ENCODE measurements around the gene PHF5A. TPM values are rescaled to one million over a fixed set of nuclear protein-coding genes. Genes with fewer than 3 reads are reported as not detected.
A peak's percentile ranks its signal among the peaks of the same experiment; 100 is the strongest.

PHF5A gene
- total and polyA plus RNA-seq, 2 of the 8 experiments (the other 6 are each of a cell fraction or from before 2014, with no cell fraction given) = 119 to 135 TPM

- Histone ChIP-seq H3K79me2 (ENCODE audit: control insufficient read depth in 1 of 2, insufficient read depth in 2 of 2, low read length in 2 of 2) (peaks cover 0 to 10% of the 10 kb centered on the region in 2 experiments; a peak in 1 of 4 replicates), H3K56ac (replicated peaks; ENCODE audit: insufficient read length, low read depth, low read length) (no peak overlapping the region), H3K23me2 (ENCODE audit: low read depth, low read length) (no peaks in the 10 kb centered on the region), H3K4me3 (ENCODE audit: extremely low read depth in 1 of 4, insufficient read depth in 2 of 4, low read depth in 3 of 4, low read length in 4 of 4) (no peak overlapping the region), H3K27ac (ENCODE audit: low read depth, low read length) (no peak overlapping the region; the same call in 1 of the 2 replicates), H3K4me2 (ENCODE audit: insufficient read depth in 1 of 2, low read depth in 2 of 2, low read length in 2 of 2) (no peak overlapping the region), H4K8ac (ENCODE audit: extremely low read depth, insufficient read depth, low read length) (peak overlapping the region; percentile 71; the same call in 1 of the 2 replicates), H3K36me3 (ENCODE audit: control insufficient read depth in 2 of 4, insufficient read depth in 4 of 4, low read length in 3 of 4) (peaks cover 0 to 11% (median 3%) of the 10 kb centered on the region in 4 experiments; a peak in 4 of 8 replicates), H3K27me3 (replicated peaks in 1 of 4; ENCODE audit: control insufficient read depth in 3 of 4, extremely low read depth in 1 of 4, insufficient read depth in 3 of 4, low read length in 3 of 4) (no peaks in the 10 kb centered on the region), H3K23ac (ENCODE audit: insufficient read length) (no peak overlapping the region), H3K4me1 (replicated peaks in 1 of 4; ENCODE audit: control insufficient read depth in 3 of 4, insufficient read depth in 4 of 4, low read length in 3 of 4) (no peaks in the 10 kb centered on the region), H3K9ac (replicated peaks in 1 of 4; ENCODE audit: extremely low read depth in 1 of 4, low read depth in 3 of 4, low read length in 3 of 4) (no peak overlapping the region), H2BK20ac (ENCODE audit: low read length) (no peak overlapping the region), H3K9me3 (ENCODE audit: insufficient read depth in 2 of 2, low read depth in 1 of 2, low read length in 1 of 2) (no peaks in the 10 kb centered on the region), H2BK5ac (ENCODE audit: low read depth, low read length) (no peak overlapping the region), H2BK15ac (ENCODE audit: low read length) (no peak overlapping the region), H3K14ac (ENCODE audit: insufficient read length) (no peak overlapping the region), H3K18ac (ENCODE audit: extremely low read depth, low read length) (no peak overlapping the region), H3K4ac (replicated peaks; ENCODE audit: insufficient read length, low read depth, low read length) (no peak overlapping the region), H2AFZ (ENCODE audit: low read length) (no peak overlapping the region), H2BK120ac (replicated peaks; ENCODE audit: low read depth, low read length) (no peak overlapping the region), H2AK5ac (ENCODE audit: low read depth, low read length) (no peak overlapping the region), H4K5ac (ENCODE audit: insufficient read length, low read depth, low read length) (no peak overlapping the region), H3K79me1 (ENCODE audit: low read depth, low read length) (peaks cover 6% of the 10 kb centered on the region), H4K91ac (replicated peaks; ENCODE audit: insufficient read length, low read length) (no peak overlapping the region), H4K20me1 (replicated peaks in 1 of 2; ENCODE audit: control insufficient read depth in 1 of 2, insufficient read depth in 2 of 2, low read length in 2 of 2) (peaks cover 2 to 12% of the 10 kb centered on the region in 2 experiments), H2BK12ac (ENCODE audit: low read depth, low read length) (no peak overlapping the region)
- WGBS, 2 experiments (ENCODE audit: extremely low coverage in 1 of 2, insufficient coverage in 1 of 2, insufficient read length in 1 of 2, insufficient replicate concordance in 2 of 2, low coverage in 1 of 2, low lambda C conversion rate in 2 of 2, missing lambda C conversion rate in 1 of 2) = 89% methylated on average over 10 of the region's 10 CpGs; no CpG with 5 or more reads in 1 of the 2 experiments
- CTCF ChIA-PET (ENCODE audit: partially characterized antibody) = interaction anchor here (0.7 to 17.6 kb wide), 15 partner anchors 7 to 327 kb away, joined by 3 to 218 read pairs (median 6); partner anchors contain the start of gene TEF
- FAIRE-seq (no peak), DNase-seq (ENCODE audit: low read depth in 1 of 2, low spot score in 2 of 2) (no peak)
- POLR2A ChIA-PET (ENCODE audit: partially characterized antibody) = interaction anchor here (1.0 to 4.6 kb wide), 9 partner anchors 8 to 54 kb away, joined by 3 to 26 read pairs (median 10); partner anchors contain the start of genes ACO2, PHF5A and TOB2
- no peak for TF ChIP-seq MAFK (IDR thresholded peaks at IDR 0.05; ENCODE audit: low read depth, low read length)
- no peak for TF ChIP-seq POLR2A (IDR thresholded peaks at IDR 0.05; ENCODE audit: control extremely low read depth in 1 of 2, low read depth in 2 of 2, low read length in 2 of 2)
- TF ChIP-seq YY1 (IDR thresholded peaks at IDR 0.05; ENCODE audit: low read depth, low read length) = no peak
- no peak for TF ChIP-seq CHD2 (IDR thresholded peaks at IDR 0.05; ENCODE audit: low read length)
- TF ChIP-seq TCF12 (IDR thresholded peaks at IDR 0.05; ENCODE audit: low read depth, low read length) = no peak
- no peak for TF ChIP-seq CBX5 (IDR thresholded peaks at IDR 0.05; ENCODE audit: low read depth, low read length)
- TF ChIP-seq, protein P1, sequence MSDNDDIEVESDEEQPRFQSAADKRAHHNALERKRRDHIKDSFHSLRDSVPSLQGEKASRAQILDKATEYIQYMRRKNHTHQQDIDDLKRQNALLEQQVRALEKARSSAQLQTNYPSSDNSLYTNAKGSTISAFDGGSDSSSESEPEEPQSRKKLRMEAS (IDR thresholded peaks at IDR 0.05) = no peak
- TF ChIP-seq ASH2L (IDR thresholded peaks at IDR 0.05; ENCODE audit: low read length) = no peak
- no peak for TF ChIP-seq RFX5 (IDR thresholded peaks at IDR 0.05; ENCODE audit: borderline replicate concordance, low read depth, low read length)
- TF ChIP-seq PHF8 (conservative IDR thresholded peaks at IDR 0.05; ENCODE audit: low read depth, low read length) = no peak
- TF ChIP-seq NRF1 (IDR thresholded peaks at IDR 0.05; ENCODE audit: low read depth, low read length) = no peak
- no peak for TF ChIP-seq FOSL1 (IDR thresholded peaks at IDR 0.05; ENCODE audit: insufficient read depth, low read depth, low read length)
These were observed 31.3 kb upstream of the PHF5A start for GRCh38 chr22:41499624-41500280.

Measured in H1 (cell line).